HG03095 (cell line): Measurements from ENCODE around the gene UBE2C.
"Not testable (repeated sequence)": the region's sequence is repeated elsewhere in the genome, so short reads cannot be mapped to it uniquely, and the experiment has no call there.

ENCODE experiments used
- ATAC-seq: cut with Tn5 transposase; IDR thresholded peaks from one replicate; pipeline ENCODE4 v1.9.1; 2021; ENCODE audit warnings: moderate library complexity; ENCODE audit not compliant: unreplicated experiment

UBE2C gene

GRCh38 chr20:45797510-45797909 lies 14.9 kb upstream of the UBE2C start:
- not testable (repeated sequence) for ATAC-seq

- ATAC-seq = not testable (repeated sequence)
Measured at GRCh38 chr20:45797955-45798354, 14.5 kb upstream of the UBE2C start.

- ATAC-seq = no peak
Measured at GRCh38 chr20:45798935-45799642, 13.4 kb upstream of the UBE2C start.

- no peak for ATAC-seq
Measured at GRCh38 chr20:45801851-45802250, 10.6 kb upstream of the UBE2C start.

- ATAC-seq = no peak
Measured at GRCh38 chr20:45810191-45810970, 2.1 kb upstream of the UBE2C start.

GRCh38 chr20:45813006-45813340 lies 529 bp downstream of the UBE2C start:
- no peak for ATAC-seq

- no peak for ATAC-seq
Measured at GRCh38 chr20:45813489-45813888, 1.0 kb downstream of the UBE2C start.

GRCh38 chr20:45814314-45814713 lies 1.9 kb downstream of the UBE2C start:
- no peak for ATAC-seq

GRCh38 chr20:45816951-45817350 lies 4.5 kb downstream of the UBE2C start:
- no peak for ATAC-seq

- no peak for ATAC-seq
Measured at GRCh38 chr20:45817376-45818194, 5.1 kb downstream of the UBE2C start.

GRCh38 chr20:45818239-45818638 lies 5.8 kb downstream of the UBE2C start:
- no peak for ATAC-seq

- ATAC-seq = no peak
Measured at GRCh38 chr20:45819466-45819865, 7.0 kb downstream of the UBE2C start.

- no peak for ATAC-seq
Measured at GRCh38 chr20:45821947-45822346, 9.5 kb downstream of the UBE2C start.

- ATAC-seq = no peak
Measured at GRCh38 chr20:45822857-45823256, 10.4 kb downstream of the UBE2C start.

- ATAC-seq = no peak
Measured at GRCh38 chr20:45823949-45824835, 11.7 kb downstream of the UBE2C start.

- no peak for ATAC-seq
Measured at GRCh38 chr20:45826381-45827019, 14.1 kb downstream of the UBE2C start.

- ATAC-seq = no peak
Measured at GRCh38 chr20:45827030-45827652, 14.7 kb downstream of the UBE2C start, which contains the start of gene TNNC2. Gene TNNC2, minus strand, starts transcription at chr20:45827312. Its CDS starts 64 bp downstream, at chr20:45827248.

- ATAC-seq = no peak
Measured at GRCh38 chr20:45827712-45828111, 15.3 kb downstream of the UBE2C start.

GRCh38 chr20:45828589-45828988 lies 16.1 kb downstream of the UBE2C start:
- no peak for ATAC-seq
